ENCODE measurements around the gene RFX6. TPM values are rescaled to one million over a fixed set of nuclear protein-coding genes. Genes with fewer than 3 reads are reported as not detected.

RFX6 gene
- total RNA-seq, 1 donor from 2014 or later = not detected

- no peaks in the 10 kb centered on the region for H3K4me1 Mint-ChIP-seq (ENCODE audit: unreplicated experiment)
- H3K4me3 Mint-ChIP-seq (ENCODE audit: unreplicated experiment) = no peak overlapping the region
- H3K9me3 Mint-ChIP-seq (ENCODE audit: unreplicated experiment) = no peaks in the 10 kb centered on the region
- no peak for DNase-seq (ENCODE audit: low spot score)
- no peaks in the 10 kb centered on the region for H3K27me3 Mint-ChIP-seq (ENCODE audit: unreplicated experiment)
- TF ChIP-seq CTCF (IDR thresholded peaks at IDR 0.05; ENCODE audit: unreplicated experiment) = no peak
- no peak overlapping the region for H3K27ac Mint-ChIP-seq (ENCODE audit: unreplicated experiment)
- no peaks in the 10 kb centered on the region for H3K36me3 Mint-ChIP-seq (ENCODE audit: low read depth, unreplicated experiment)
Observed at GRCh38 chr6:116925088-116925794, 48.2 kb downstream of the RFX6 start.

GRCh38 chr6:116928677-116929076 lies 51.6 kb downstream of the RFX6 start:
- no peaks in the 10 kb centered on the region for H3K9me3 Mint-ChIP-seq (ENCODE audit: unreplicated experiment)

GRCh38 chr6:116929825-116930224 lies 52.8 kb downstream of the RFX6 start:
- no peak for DNase-seq (ENCODE audit: low spot score)
- Mint-ChIP-seq H3K4me3 (ENCODE audit: unreplicated experiment) (no peak overlapping the region), H3K4me1 (ENCODE audit: unreplicated experiment) (no peaks in the 10 kb centered on the region), H3K9me3 (ENCODE audit: unreplicated experiment) (no peaks in the 10 kb centered on the region), H3K27ac (ENCODE audit: unreplicated experiment) (no peak overlapping the region), H3K36me3 (ENCODE audit: low read depth, unreplicated experiment) (no peaks in the 10 kb centered on the region), H3K27me3 (ENCODE audit: unreplicated experiment) (no peaks in the 10 kb centered on the region)
- no peak for TF ChIP-seq CTCF (IDR thresholded peaks at IDR 0.05; ENCODE audit: unreplicated experiment)

More at GRCh38 chr6:116928677-116929076, 51.6 kb downstream of the RFX6 start:
- Mint-ChIP-seq H3K27ac (ENCODE audit: unreplicated experiment) (no peak overlapping the region), H3K4me3 (ENCODE audit: unreplicated experiment) (no peak overlapping the region), H3K36me3 (ENCODE audit: low read depth, unreplicated experiment) (no peaks in the 10 kb centered on the region), H3K4me1 (ENCODE audit: unreplicated experiment) (no peaks in the 10 kb centered on the region), H3K27me3 (ENCODE audit: unreplicated experiment) (no peaks in the 10 kb centered on the region)
- no peak for DNase-seq (ENCODE audit: low spot score)
- no peak for TF ChIP-seq CTCF (IDR thresholded peaks at IDR 0.05; ENCODE audit: unreplicated experiment)

GRCh38 chr6:116931456-116931855 lies 54.4 kb downstream of the RFX6 start:
- Mint-ChIP-seq H3K9me3 (ENCODE audit: unreplicated experiment) (no peaks in the 10 kb centered on the region), H3K27me3 (ENCODE audit: unreplicated experiment) (no peaks in the 10 kb centered on the region), H3K4me3 (ENCODE audit: unreplicated experiment) (no peak overlapping the region), H3K36me3 (ENCODE audit: low read depth, unreplicated experiment) (no peaks in the 10 kb centered on the region), H3K27ac (ENCODE audit: unreplicated experiment) (no peak overlapping the region), H3K4me1 (ENCODE audit: unreplicated experiment) (no peaks in the 10 kb centered on the region)
- no peak for TF ChIP-seq CTCF (IDR thresholded peaks at IDR 0.05; ENCODE audit: unreplicated experiment)
- DNase-seq (ENCODE audit: low spot score) = no peak

GRCh38 chr6:116932496-116932895 lies 55.5 kb downstream of the RFX6 start:
- Mint-ChIP-seq H3K27me3 (ENCODE audit: unreplicated experiment) (no peaks in the 10 kb centered on the region), H3K27ac (ENCODE audit: unreplicated experiment) (no peak overlapping the region), H3K4me1 (ENCODE audit: unreplicated experiment) (no peaks in the 10 kb centered on the region), H3K36me3 (ENCODE audit: low read depth, unreplicated experiment) (no peaks in the 10 kb centered on the region), H3K4me3 (ENCODE audit: unreplicated experiment) (no peak overlapping the region), H3K9me3 (ENCODE audit: unreplicated experiment) (no peaks in the 10 kb centered on the region)
- no peak for DNase-seq (ENCODE audit: low spot score)
- no peak for TF ChIP-seq CTCF (IDR thresholded peaks at IDR 0.05; ENCODE audit: unreplicated experiment)

Data from endothelial cell (in vitro differentiated cells).